ENCODE results near the gene GALNT12. TPM values are rescaled to one million over a fixed set of nuclear protein-coding genes. Genes with fewer than 3 reads are reported as not detected.

GALNT12 gene
- total RNA-seq, 1 donor = 1.3 TPM

DNA sequence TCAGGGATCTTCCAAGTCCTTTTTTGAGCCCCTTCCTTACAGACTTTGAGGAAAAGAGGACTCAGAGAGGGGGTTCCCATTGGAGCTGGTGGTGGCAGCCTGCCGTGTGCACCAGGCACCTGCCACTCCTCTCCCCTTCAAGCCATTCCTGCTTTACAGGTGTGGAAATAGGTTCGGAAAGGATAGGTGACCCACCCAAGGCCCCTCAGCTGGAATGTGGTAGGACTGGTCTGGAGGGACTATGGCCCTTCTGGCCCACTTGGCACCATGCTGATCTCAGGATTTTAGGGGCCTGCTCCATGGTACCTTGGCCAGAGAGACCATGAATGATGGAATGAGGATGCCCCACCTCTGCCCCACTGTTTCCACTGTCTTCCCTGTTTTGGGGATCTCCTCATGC, 1.4 kb downstream of the GALNT12 start:
- no peak for TF ChIP-seq CTCF (IDR thresholded peaks at IDR 0.05; ENCODE audit: insufficient read depth, low read depth, low read length)
- H3K4me3 ChIP-seq (ENCODE audit: low read depth, low read length) = no peak overlapping the region
- no peak for DNase-seq (ENCODE audit: low read depth)

GRCh38 chr9:98809311-98810101, 2.0 kb downstream of the GALNT12 start:
- H3K4me3 ChIP-seq (ENCODE audit: low read depth, low read length) = no peak overlapping the region
- peak; percentile 59 for DNase-seq (ENCODE audit: low read depth)
- TF ChIP-seq CTCF (IDR thresholded peaks at IDR 0.05; ENCODE audit: insufficient read depth, low read depth, low read length) = no peak

DNA sequence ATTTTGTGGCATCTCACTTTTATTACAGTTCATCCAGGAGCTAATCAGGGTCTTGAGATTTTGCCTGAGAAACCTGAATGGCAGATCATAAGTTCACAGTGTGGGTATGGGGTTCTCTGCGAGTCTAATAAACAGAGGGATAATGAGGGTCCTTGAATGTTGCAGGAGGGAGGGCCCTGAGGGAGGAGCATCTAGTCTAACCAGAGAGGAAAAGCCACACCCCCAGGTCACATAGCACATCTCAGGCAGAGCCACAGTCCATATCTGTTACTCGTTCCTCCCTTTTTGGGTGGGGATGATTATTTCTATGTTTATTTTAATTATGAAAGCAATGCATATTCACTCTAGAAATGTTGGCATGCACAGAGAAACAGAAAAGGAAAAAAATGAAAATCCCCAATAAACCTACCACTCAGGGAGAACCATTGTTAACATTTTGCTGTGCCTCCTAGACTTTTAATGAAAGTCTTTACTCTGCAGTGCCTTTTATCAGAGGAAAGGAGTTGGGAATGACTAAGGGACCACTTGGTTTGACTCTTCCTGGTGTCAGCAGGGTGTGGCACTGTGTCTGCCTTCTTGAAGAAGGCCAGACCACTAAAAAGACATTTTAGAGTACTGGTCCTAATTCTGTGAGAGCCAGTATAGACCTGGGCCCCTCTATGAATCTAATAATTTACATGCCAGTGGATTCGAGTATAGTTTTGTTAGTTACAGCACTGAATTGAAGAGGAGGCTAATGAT, 2.8 kb downstream of the GALNT12 start:
- peak; percentile 5 for DNase-seq (ENCODE audit: low read depth)

GRCh38 chr9:98811051-98811650, 3.7 kb downstream of the GALNT12 start:
- DNase-seq (ENCODE audit: low read depth) = peak; percentile 82
- TF ChIP-seq CTCF (IDR thresholded peaks at IDR 0.05; ENCODE audit: insufficient read depth, low read depth, low read length) = no peak
- H3K4me3 ChIP-seq (ENCODE audit: low read depth, low read length) = no peak overlapping the region

More for the DNA sequence above, 2.8 kb downstream of the GALNT12 start:
- TF ChIP-seq CTCF (IDR thresholded peaks at IDR 0.05; ENCODE audit: insufficient read depth, low read depth, low read length) = no peak
- no peak overlapping the region for H3K4me3 ChIP-seq (ENCODE audit: low read depth, low read length)

GRCh38 chr9:98815391-98815951, 8.0 kb downstream of the GALNT12 start:
- no peak for TF ChIP-seq CTCF (IDR thresholded peaks at IDR 0.05; ENCODE audit: insufficient read depth, low read depth, low read length)
- no peak overlapping the region for H3K4me3 ChIP-seq (ENCODE audit: low read depth, low read length)
- DNase-seq (ENCODE audit: low read depth) = no peak

GRCh38 chr9:98818764-98819163, 11.3 kb downstream of the GALNT12 start:
- DNase-seq (ENCODE audit: low read depth) = no peak
- TF ChIP-seq CTCF (IDR thresholded peaks at IDR 0.05; ENCODE audit: insufficient read depth, low read depth, low read length) = no peak
- H3K4me3 ChIP-seq (ENCODE audit: low read depth, low read length) = no peak overlapping the region
